Bronchus fibroblast of lung (primary cell): ENCODE results near the gene MZT1. TPM values are rescaled to one million over a fixed set of nuclear protein-coding genes. Genes with fewer than 3 reads are reported as not detected.

Source experiments
- total RNA-seq: library from RNA; depleted of rRNA; stranded (reverse); fragments of >200 nt; gene quantifications from 2 replicates; pipeline ENCODE4 v1.2.3, GENCODE V29; 2015

The MZT1 gene, protein sequence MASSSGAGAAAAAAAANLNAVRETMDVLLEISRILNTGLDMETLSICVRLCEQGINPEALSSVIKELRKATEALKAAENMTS
- 15.3 and 22.5 TPM in 2 replicates for total RNA-seq

DNA sequence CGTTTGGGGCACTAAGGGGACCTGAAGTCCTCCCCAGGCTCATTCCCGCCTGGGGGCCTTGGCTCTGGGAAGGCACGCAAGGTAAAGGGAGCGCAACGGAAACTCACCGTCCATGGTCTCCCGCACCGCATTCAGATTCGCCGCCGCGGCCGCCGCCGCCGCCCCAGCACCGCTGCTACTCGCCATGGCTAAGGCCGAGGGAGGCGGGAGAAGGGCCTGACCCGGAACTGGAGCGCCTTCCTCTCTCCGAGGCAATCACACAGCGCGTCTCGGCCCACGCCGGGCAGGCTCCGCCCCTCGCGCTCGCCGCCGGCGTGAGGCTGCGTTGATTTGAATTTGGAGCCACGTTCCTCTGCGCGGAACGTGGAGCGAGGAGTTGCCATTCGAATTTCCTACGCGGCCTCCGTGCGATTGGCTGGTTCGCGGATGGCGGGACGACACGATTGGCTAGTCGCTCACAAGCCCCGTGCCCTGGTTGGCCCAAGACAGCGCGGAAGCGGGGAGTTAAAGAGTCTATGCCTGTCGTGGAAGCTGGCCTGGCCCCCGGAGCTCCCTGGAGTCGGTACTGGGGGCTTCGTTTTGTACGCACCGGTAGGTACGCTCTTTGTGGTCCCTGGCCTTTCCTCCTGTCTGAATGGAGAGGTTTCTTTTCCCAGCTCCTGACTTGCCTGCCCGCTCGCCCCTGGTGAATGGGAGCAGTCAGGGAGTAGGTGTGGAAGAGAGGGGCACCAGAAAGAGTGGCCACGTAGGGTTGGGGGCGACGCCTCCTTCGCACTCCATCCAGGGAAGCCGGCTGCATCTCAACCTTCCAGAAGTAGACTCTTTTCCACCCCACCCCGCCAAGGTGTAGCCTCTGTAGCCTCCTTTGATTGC is at the start of gene MZT1, which contains the start of gene BORA:
MZT1 (minus strand) TSS at position 213 of the 873 bp plus-strand sequence; CDS start at position 186, 27 bp downstream.
BORA (plus strand) TSS at position 507 of the 873 bp plus-strand sequence. CDS start 1,018 bp downstream, outside the sequence.

Other genes starting within 250 kb of the MZT1 start
- gene BORA, start 294 bp upstream of the MZT1 start, total RNA-seq = 16.1 and 19.2 TPM in 2 replicates
- gene DIS3, start 54.3 kb upstream of the MZT1 start, total RNA-seq = 19.0 and 25.6 TPM in 2 replicates
- 9.1 and 14.3 TPM in 2 replicates for gene PIBF1, start 54.5 kb upstream of the MZT1 start, total RNA-seq